H7 (cell line): Measurements from ENCODE around the gene TYW1B. TPM values are rescaled to one million over a fixed set of nuclear protein-coding genes. Genes with fewer than 3 reads are reported as not detected.
"Not testable (repeated sequence)": the region's sequence is repeated elsewhere in the genome, so short reads cannot be mapped to it uniquely, and the experiment has no call there.

ENCODE experiments used
- DNase-seq: peaks from one replicate; pipeline ENCODE4 v3.0.0; 2012
- H3K27me3 ChIP-seq: 2 replicates; pipeline ENCODE4 v1.6.0; 2011; ENCODE audit warnings: mild to moderate bottlenecking, low read length; ENCODE audit not compliant: control insufficient read depth, insufficient read depth
- H3K36me3 ChIP-seq: replicated peaks from 2 replicates; pipeline ENCODE4 v1.5.1; 2011; ENCODE audit warnings: low read length; ENCODE audit not compliant: control insufficient read depth, insufficient read depth
- H3K4me3 ChIP-seq: 2 replicates; pipeline ENCODE4 v1.5.1; 2011; ENCODE audit warnings: low read depth, mild to moderate bottlenecking, control low read depth, low read length, moderate library complexity; ENCODE audit not compliant: insufficient read depth
- total RNA-seq: library from RNA; depleted of rRNA; stranded (reverse); fragments of >200 nt; shearing (Covaris generic); gene quantifications from 2 replicates; pipeline ENCODE4 v1.2.3, GENCODE V29; 2014; rRNA removed

Gene TYW1B
- total RNA-seq = 0.62 and 1.1 TPM in 2 replicates

- H3K27me3 ChIP-seq, H3K36me3 ChIP-seq: not testable (repeated sequence)
- peak; percentile 87 for DNase-seq
- H3K4me3 ChIP-seq = peak within 1 kb of the TSS; percentile 69
These were observed at the start of gene TYW1B for GRCh38 chr7:72827839-72828591. Gene TYW1B, minus strand, starts transcription at chr7:72828200. Its CDS starts 125 bp downstream, at chr7:72828075.

- not testable (repeated sequence) for DNase-seq, H3K4me3 ChIP-seq, H3K36me3 ChIP-seq, H3K27me3 ChIP-seq
These were observed 39.6 kb upstream of the TYW1B start for GRCh38 chr7:72867591-72867990.

- H3K36me3 ChIP-seq, DNase-seq, H3K4me3 ChIP-seq: not testable (repeated sequence)
These were observed 30.9 kb upstream of the TYW1B start for GRCh38 chr7:72858846-72859400.

GRCh38 chr7:72857925-72858324 lies 29.9 kb upstream of the TYW1B start:
- not testable (repeated sequence) for H3K4me3 ChIP-seq, H3K36me3 ChIP-seq, DNase-seq, H3K27me3 ChIP-seq

More at GRCh38 chr7:72858846-72859400, 30.9 kb upstream of the TYW1B start:
- H3K27me3 ChIP-seq = not testable (repeated sequence)

- not testable (repeated sequence) for H3K4me3 ChIP-seq, DNase-seq, H3K27me3 ChIP-seq, H3K36me3 ChIP-seq
These were observed 27.3 kb upstream of the TYW1B start for GRCh38 chr7:72855261-72855660.

- not testable (repeated sequence) for H3K4me3 ChIP-seq, DNase-seq, H3K27me3 ChIP-seq, H3K36me3 ChIP-seq
These were observed 24.9 kb upstream of the TYW1B start for GRCh38 chr7:72852937-72853336.

GRCh38 chr7:72850746-72851145 lies 22.7 kb upstream of the TYW1B start:
- not testable (repeated sequence) for H3K4me3 ChIP-seq, H3K27me3 ChIP-seq, DNase-seq, H3K36me3 ChIP-seq

- H3K27me3 ChIP-seq, H3K36me3 ChIP-seq, DNase-seq, H3K4me3 ChIP-seq: not testable (repeated sequence)
These were observed 16.1 kb upstream of the TYW1B start for GRCh38 chr7:72844146-72844545.

GRCh38 chr7:72843166-72843565 lies 15.2 kb upstream of the TYW1B start:
- H3K27me3 ChIP-seq, DNase-seq, H3K4me3 ChIP-seq, H3K36me3 ChIP-seq: not testable (repeated sequence)

GRCh38 chr7:72840966-72841511 lies 13.0 kb upstream of the TYW1B start:
- DNase-seq, H3K36me3 ChIP-seq, H3K27me3 ChIP-seq, H3K4me3 ChIP-seq: not testable (repeated sequence)

GRCh38 chr7:72838315-72838714 lies 10.3 kb upstream of the TYW1B start:
- not testable (repeated sequence) for H3K27me3 ChIP-seq, H3K36me3 ChIP-seq, DNase-seq, H3K4me3 ChIP-seq

- DNase-seq, H3K4me3 ChIP-seq, H3K36me3 ChIP-seq, H3K27me3 ChIP-seq: not testable (repeated sequence)
These were observed 9.3 kb upstream of the TYW1B start for GRCh38 chr7:72837291-72837690.

- DNase-seq = not testable (repeated sequence)
These were observed 2.6 kb upstream of the TYW1B start for GRCh38 chr7:72830567-72830966.

GRCh38 chr7:72829687-72830354 lies 1.8 kb upstream of the TYW1B start:
- H3K4me3 ChIP-seq = peak overlapping the region; percentile 67
- H3K27me3 ChIP-seq, H3K36me3 ChIP-seq: not testable (repeated sequence)
- DNase-seq = peak; percentile 10

More at GRCh38 chr7:72830567-72830966, 2.6 kb upstream of the TYW1B start:
- not testable (repeated sequence) for H3K4me3 ChIP-seq, H3K36me3 ChIP-seq, H3K27me3 ChIP-seq

GRCh38 chr7:72829291-72829686 lies 1.3 kb upstream of the TYW1B start:
- H3K36me3 ChIP-seq, H3K27me3 ChIP-seq: not testable (repeated sequence)
- DNase-seq = peak; percentile 80

More at GRCh38 chr7:72829291-72829686, 1.3 kb upstream of the TYW1B start:
- peak overlapping the region; percentile 67 for H3K4me3 ChIP-seq
